HG03159 (cell line): ENCODE results near the gene GATD1.

Source experiments
- ATAC-seq: cut with Tn5 transposase; IDR thresholded peaks from one replicate; pipeline ENCODE4 v1.9.1; 2021; ENCODE audit warnings: mild to moderate bottlenecking, moderate library complexity; ENCODE audit not compliant: unreplicated experiment

GATD1 gene

DNA sequence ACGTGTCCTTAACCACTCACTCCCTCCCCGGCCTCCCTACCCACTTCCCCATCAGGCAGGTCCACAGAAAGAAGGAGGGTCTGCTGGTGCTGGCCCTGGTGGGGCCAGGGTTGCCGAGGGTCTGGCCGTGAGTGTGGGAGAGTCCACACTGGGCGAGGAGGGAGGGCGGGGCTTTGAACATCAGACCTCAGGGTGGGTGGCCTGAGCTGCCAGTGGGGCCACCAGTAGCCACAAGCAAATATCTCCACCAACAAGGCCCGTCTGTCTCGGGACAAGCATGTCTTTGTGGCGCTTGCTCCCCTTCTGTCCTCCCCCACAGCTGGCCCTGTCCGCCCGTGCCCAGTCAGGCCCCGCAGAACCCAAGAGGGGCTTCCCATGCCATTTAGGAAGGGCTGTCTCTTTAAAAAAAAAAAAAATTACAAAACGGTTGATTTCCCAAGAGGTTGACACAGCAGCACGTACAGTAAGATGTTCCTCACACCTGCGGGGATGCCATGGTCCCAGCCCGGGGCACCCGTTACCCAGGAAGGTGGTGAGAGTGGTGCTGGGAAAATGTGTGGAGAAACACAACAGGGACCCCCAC lies 47.7 kb downstream of the GATD1 start:
- no peak for ATAC-seq

DNA sequence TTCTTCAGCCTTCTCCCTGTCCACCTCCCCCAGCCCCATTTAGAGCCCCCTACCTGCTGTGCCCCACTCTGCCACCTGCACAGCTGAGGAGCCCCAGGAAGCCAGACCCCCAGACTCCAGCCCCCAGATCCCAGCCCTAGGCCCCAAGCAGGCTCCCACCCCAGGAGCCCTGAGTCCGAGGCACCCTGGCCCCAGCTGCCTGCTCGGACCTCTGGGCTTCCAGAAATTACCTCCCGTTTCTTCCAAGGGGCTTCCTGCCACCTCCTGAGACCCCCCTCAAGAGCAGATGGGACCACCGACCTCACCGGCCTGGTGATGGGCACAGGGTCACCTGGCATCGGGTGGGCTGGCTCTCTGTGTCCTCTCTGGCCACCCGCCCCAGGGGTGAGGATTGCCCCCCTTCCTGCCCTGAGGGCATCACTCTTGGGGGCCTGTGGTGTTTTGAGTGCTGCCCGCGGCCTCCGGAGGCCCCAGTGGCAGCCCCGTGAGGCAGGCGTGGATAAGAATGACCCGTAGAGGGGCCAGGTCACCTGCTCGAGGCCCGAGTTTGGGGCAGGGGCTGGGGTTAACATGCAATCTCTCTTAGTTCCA lies 48.3 kb downstream of the GATD1 start:
- no peak for ATAC-seq

GRCh38 chr11:727859-728748 lies 49.2 kb downstream of the GATD1 start:
- no peak for ATAC-seq

DNA sequence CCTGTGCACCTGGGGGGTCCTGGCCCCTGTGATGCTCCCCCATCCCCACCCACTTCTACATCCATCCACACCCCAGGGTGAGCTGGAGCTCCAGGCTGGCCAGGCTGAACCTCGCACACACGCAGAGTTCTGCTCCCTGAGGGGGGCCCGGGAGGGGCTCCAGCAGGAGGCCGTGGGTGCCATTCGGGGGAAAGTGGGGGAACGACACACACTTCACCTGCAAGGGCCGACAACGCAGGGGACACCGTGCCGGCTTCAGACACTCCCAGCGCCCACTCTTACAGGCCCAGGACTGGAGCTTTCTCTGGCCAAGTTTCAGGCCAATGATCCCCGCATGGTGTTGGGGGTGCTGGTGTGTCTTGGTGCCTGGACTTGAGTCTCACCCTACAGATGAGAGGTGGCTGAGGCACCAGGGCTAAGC lies 50.0 kb downstream of the GATD1 start:
- ATAC-seq = no peak

DNA sequence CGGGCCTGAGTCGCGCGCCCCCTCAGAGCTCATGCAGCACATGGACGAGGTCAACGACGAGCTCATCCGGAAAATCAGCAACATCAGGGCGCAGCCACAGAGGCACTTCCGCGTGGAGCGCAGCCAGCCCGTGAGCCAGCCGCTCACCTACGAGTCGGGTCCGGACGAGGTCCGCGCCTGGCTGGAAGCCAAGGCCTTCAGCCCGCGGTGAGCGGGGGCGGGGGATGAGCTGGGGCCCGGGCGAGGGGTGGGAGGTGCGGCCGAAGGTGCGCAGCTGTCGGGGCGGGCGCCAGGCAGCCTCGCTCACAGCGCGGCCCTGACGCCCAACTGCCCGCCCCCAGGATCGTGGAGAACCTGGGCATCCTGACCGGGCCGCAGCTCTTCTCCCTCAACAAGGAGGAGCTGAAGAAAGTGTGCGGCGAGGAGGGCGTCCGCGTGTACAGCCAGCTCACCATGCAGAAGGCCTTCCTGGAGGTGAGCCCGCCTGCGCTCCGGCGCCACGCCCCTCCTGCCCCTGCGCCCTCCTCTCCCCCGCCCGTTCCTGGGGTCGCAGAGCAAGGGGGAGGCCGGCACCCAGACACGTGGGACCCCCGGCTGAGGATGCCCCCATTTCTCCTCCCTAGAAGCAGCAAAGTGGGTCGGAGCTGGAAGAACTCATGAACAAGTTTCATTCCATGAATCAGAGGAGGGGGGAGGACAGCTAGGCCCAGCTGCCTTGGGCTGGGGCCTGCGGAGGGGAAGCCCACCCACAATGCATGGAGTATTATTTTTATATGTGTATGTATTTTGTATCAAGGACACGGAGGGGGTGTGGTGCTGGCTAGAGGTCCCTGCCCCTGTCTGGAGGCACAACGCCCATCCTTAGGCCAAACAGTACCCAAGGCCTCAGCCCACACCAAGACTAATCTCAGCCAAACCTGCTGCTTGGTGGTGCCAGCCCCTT lies 50.7 kb downstream of the GATD1 start:
- ATAC-seq = no peak

GRCh38 chr11:725624-726202 lies 51.6 kb downstream of the GATD1 start:
- ATAC-seq = no peak

GRCh38 chr11:724778-725386 lies 52.4 kb downstream of the GATD1 start:
- ATAC-seq = no peak

- no peak for ATAC-seq
Observed at GRCh38 chr11:724049-724777, 53.1 kb downstream of the GATD1 start.

DNA sequence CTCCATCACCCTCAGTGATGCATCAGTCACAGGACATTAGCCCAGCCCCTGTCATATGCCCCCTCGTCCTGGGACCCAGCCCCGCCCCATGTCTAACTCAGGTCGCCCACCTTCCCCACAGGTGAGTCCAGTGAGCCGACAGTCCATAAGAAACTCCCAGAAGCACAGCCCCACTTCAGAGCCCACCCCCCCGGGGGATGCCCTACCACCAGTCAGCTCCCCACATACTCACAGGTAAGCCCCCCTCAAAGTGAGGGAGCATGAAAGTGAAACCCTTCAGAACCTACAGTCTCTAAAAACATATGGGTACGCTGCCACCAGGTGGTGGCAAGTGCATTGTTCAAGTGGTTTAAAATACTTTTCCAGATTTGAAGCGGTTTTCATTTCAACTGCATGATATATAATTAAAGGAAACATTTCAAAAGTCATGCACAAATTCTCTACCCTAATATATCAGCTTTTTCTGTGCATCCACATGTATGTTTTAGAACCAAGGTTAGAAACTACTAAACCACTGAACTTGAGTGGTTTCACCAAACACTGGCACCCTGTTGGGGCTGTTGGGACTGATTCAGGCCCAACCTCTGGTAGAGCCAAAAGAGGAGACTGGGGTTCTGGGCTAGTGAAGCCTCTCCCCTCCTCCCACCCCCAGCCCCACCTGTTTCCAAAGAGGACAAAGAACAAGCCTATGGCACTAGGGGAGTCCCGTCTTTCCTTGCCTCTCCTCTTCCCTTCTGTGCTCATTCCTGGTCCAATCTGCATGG lies 54.0 kb downstream of the GATD1 start:
- ATAC-seq = no peak

DNA sequence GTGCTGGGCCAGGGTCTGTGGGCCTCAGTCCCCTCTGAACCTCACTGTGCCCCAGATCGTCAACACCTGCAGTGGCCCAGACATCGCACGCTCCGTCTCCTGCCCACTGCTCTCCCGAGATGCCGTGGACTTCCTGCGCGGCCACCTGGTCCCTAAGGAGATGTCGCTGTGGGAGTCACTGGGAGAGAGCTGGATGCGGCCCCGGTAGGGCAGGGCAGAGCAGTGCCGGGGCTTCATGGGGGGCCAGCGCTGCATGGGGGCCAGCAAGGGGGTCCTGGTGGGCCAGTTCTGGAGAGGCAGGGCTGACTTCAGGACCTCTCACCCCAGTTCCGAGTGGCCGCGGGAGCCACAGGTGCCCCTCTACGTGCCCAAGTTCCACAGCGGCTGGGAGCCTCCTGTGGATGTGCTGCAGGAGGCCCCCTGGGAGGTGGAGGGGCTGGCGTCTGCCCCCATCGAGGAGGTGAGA lies 54.9 kb downstream of the GATD1 start:
- ATAC-seq = no peak

- no peak for ATAC-seq
Observed at GRCh38 chr11:721741-722345, 55.4 kb downstream of the GATD1 start.

- no peak for ATAC-seq
Observed at GRCh38 chr11:721247-721740, 56.0 kb downstream of the GATD1 start.

DNA sequence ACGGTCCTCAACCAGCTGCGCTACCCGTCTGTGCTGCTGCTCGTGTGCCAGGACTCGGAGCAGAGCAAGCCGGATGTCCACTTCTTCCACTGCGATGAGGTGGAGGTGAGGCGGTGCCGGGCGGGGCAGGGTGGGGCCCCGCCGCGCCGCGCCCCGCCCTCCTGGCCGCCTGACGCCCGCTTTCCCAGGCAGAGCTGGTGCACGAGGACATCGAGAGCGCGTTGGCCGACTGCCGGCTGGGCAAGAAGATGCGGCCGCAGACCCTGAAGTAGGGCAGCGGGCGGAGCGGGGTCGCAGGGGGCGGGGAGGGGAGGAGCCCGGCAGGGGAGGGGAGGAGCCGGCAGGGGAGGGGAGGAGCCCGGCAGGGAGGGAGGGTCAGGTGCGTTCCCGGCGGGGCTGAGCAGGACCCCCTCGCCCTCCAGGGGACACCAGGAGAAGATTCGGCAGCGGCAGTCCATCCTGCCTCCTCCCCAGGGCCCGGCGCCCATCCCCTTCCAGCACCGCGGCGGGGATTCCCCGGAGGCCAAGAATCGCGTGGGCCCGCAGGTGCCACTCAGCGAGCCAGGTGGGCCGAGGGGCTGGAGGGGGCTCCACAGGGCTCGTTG lies 56.5 kb downstream of the GATD1 start:
- no peak for ATAC-seq

DNA sequence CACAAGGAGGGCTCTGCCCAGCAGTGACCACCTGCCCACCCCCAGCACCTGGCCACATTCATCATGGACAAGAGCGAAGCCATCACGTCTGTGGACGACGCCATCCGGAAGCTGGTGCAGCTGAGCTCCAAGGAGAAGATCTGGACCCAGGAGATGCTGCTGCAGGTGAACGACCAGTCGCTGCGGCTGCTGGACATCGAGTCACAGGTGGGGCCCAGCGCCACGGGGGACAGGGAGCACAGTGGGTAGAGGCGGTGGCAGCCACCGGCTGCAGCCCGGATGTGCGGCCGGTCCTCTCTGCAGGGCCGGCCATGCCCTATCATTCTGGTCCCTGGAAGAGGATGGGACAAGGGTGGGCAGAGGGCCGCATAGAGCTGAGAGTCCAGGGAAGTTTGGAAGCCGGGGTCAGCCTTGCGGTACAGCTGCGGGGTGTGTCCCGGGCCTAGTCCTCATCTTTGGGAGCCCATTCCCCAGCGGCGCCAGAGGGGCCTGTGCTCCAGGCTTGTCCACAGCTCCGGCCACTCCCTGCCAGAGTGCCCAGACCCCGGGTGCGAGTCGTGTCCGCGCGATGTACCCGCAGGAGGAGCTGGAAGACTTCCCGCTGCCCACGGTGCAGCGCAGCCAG lies 57.2 kb downstream of the GATD1 start:
- no peak for ATAC-seq

GRCh38 chr11:719214-720016 lies 57.9 kb downstream of the GATD1 start:
- no peak for ATAC-seq
